ENCODE results near the gene KCNK7. TPM values are rescaled to one million over a fixed set of nuclear protein-coding genes. Genes with fewer than 3 reads are reported as not detected.

The KCNK7 gene
- total RNA-seq, 2 donors from 2014 or later, result 0.66 to 1.0 TPM

- DNase-seq, result no peak
- H3K9me3 ChIP-seq, result no peaks in the 10 kb centered on the region
- no peaks in the 10 kb centered on the region for H3K27me3 ChIP-seq
- H3K4me1 ChIP-seq, result peaks cover 18% of the 10 kb centered on the region
- WGBS, 2 donors, result 94 to 96% methylated on average over 14 of the region's 14 CpGs
- no peak overlapping the region for H3K4me3 ChIP-seq
- intact Hi-C loops (cut with DNase I), result no loop called here
- no peak for TF ChIP-seq POLR2A (IDR thresholded peaks at IDR 0.05)
- TF ChIP-seq CTCF (IDR thresholded peaks at IDR 0.05), result no peak
- ATAC-seq, result no peak
- H3K36me3 ChIP-seq (replicated peaks in 1 of 2; ENCODE audit: insufficient read depth in 1 of 2, low read depth in 2 of 2), result peaks cover 10 to 21% of the 10 kb centered on the region in 2 donors
- no peak overlapping the region for H3K27ac ChIP-seq
Observed at GRCh38 chr11:65618763-65619162, 23.2 kb upstream of the KCNK7 start.

- intact Hi-C loops (cut with DNase I), result no loop called here
- DNase-seq (no peak), ATAC-seq (no peak)
- Histone ChIP-seq H3K27ac (no peak overlapping the region), H3K4me3 (no peak overlapping the region), H3K36me3 (replicated peaks in 1 of 2; ENCODE audit: insufficient read depth in 1 of 2, low read depth in 2 of 2) (peaks cover 8 to 21% of the 10 kb centered on the region in 2 donors), H3K27me3 (no peaks in the 10 kb centered on the region), H3K4me1 (peaks cover 20% of the 10 kb centered on the region), H3K9me3 (no peaks in the 10 kb centered on the region)
- no peak for TF ChIP-seq CTCF (IDR thresholded peaks at IDR 0.05)
- TF ChIP-seq POLR2A (IDR thresholded peaks at IDR 0.05), result no peak
- 86 to 98% methylated on average over 10 to 22 of the region's 33 CpGs for WGBS, 2 donors
Observed at GRCh38 chr11:65617990-65618751, 22.6 kb upstream of the KCNK7 start.

GRCh38 chr11:65617136-65617850 lies 21.7 kb upstream of the KCNK7 start:
- Histone ChIP-seq H3K27ac (no peak overlapping the region), H3K36me3 (replicated peaks in 1 of 2; ENCODE audit: insufficient read depth in 1 of 2, low read depth in 2 of 2) (peaks cover 7 to 21% of the 10 kb centered on the region in 2 donors), H3K9me3 (no peaks in the 10 kb centered on the region), H3K4me1 (peaks cover 29% of the 10 kb centered on the region), H3K4me3 (no peak overlapping the region), H3K27me3 (no peaks in the 10 kb centered on the region)
- 84 to 89% methylated on average over 15 to 16 of the region's 17 CpGs for WGBS, 2 donors
- no peak for DNase-seq
- no peak for ATAC-seq
- intact Hi-C loops (cut with DNase I), result no loop called here
- TF ChIP-seq POLR2A (IDR thresholded peaks at IDR 0.05) (no peak), CTCF (IDR thresholded peaks at IDR 0.05) (no peak)

DNA sequence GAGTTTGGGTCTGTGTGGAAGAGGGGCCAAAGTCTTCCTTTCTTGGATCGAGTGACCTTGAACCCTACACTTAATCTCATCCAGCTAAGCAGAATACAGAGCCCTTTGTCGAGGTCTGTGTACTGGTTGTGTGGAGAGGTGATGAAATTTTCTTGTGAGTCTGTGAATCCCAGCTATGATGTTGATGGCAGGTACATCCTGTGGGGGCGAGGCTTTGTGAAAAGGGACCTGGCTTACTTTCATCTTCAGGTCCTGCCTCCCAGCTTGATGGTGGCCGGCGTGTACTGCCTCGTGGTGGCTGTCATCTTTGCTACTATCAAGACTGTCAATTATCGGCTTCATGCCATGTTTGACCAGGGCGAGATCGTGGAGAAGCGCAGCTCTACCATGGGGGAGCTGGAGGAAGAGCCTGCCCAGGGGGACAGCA lies 21.0 kb upstream of the KCNK7 start:
- intact Hi-C loops (cut with DNase I), result no loop called here
- H3K36me3 ChIP-seq (replicated peaks in 1 of 2; ENCODE audit: insufficient read depth in 1 of 2, low read depth in 2 of 2), result peaks cover 7 to 21% of the 10 kb centered on the region in 2 donors
- H3K27me3 ChIP-seq, result no peaks in the 10 kb centered on the region
- WGBS, 2 donors, result 31 to 36% methylated on average over 8 to 10 of the region's 10 CpGs
- peak overlapping the region in 3 of 4 donors; percentile 79 to 97 (median 96) for H3K27ac ChIP-seq
- H3K4me3 ChIP-seq, result peak overlapping the region; percentile 83 to 87
- no peak for TF ChIP-seq POLR2A (IDR thresholded peaks at IDR 0.05)
- TF ChIP-seq CTCF (IDR thresholded peaks at IDR 0.05), result no peak
- H3K9me3 ChIP-seq, result no peaks in the 10 kb centered on the region
- DNase-seq (no peak), ATAC-seq (no peak)
- H3K4me1 ChIP-seq, result peaks cover 36% of the 10 kb centered on the region

All from body of pancreas (tissue), 4 donors.